SK-N-SH treated with all-trans-retinoic acid at 6 μM for 48 hours (cell line): ENCODE measurements around the gene ASIC3.

Source experiments
- ISL1 ChIP-seq: fragments of 250-450 bp; sonication (Bioruptor Pico); IDR thresholded peaks from 2 replicates; pipeline ENCODE4 v2.1.2; 2022; ENCODE audit warnings: mild to moderate bottlenecking, moderate library complexity
- OSR1 ChIP-seq: fragments of 250-450 bp; sonication (Bioruptor Pico); IDR thresholded peaks from 2 replicates; pipeline ENCODE4 v1.8.0; 2022; ENCODE audit warnings: moderate library complexity, mild to moderate bottlenecking, inconsistent platforms
- PATZ1 ChIP-seq: fragments of 250-450 bp; sonication (Bioruptor Pico); IDR thresholded peaks from 2 replicates; pipeline ENCODE4 v1.8.0; 2020; ENCODE audit warnings: mild to moderate bottlenecking, moderate library complexity, borderline replicate concordance
- RARB ChIP-seq: fragments of 250-450 bp; sonication (Bioruptor Pico); IDR thresholded peaks from 2 replicates; pipeline ENCODE4 v1.8.0; 2021; ENCODE audit warnings: mild to moderate bottlenecking, moderate library complexity
- ZFP30 ChIP-seq: fragments of 450-650 bp; formaldehyde crosslinking; IDR thresholded peaks from 2 replicates; pipeline ENCODE4 v1.5.0; 2022; ENCODE audit warnings: mild to moderate bottlenecking, moderate library complexity
- ZNF565 ChIP-seq: fragments of 450-650 bp; formaldehyde crosslinking; conservative IDR thresholded peaks from 2 replicates; pipeline ENCODE4 v1.5.0; 2020; ENCODE audit warnings: low read depth, mild to moderate bottlenecking, moderate library complexity
- TF ChIP-seq, protein P1 (sequence below): fragments of 250-450 bp; sonication (Bioruptor Pico); IDR thresholded peaks from 2 replicates; pipeline ENCODE4 v1.5.0; 2020; ENCODE audit warnings: mild to moderate bottlenecking, moderate library complexity

DNA sequence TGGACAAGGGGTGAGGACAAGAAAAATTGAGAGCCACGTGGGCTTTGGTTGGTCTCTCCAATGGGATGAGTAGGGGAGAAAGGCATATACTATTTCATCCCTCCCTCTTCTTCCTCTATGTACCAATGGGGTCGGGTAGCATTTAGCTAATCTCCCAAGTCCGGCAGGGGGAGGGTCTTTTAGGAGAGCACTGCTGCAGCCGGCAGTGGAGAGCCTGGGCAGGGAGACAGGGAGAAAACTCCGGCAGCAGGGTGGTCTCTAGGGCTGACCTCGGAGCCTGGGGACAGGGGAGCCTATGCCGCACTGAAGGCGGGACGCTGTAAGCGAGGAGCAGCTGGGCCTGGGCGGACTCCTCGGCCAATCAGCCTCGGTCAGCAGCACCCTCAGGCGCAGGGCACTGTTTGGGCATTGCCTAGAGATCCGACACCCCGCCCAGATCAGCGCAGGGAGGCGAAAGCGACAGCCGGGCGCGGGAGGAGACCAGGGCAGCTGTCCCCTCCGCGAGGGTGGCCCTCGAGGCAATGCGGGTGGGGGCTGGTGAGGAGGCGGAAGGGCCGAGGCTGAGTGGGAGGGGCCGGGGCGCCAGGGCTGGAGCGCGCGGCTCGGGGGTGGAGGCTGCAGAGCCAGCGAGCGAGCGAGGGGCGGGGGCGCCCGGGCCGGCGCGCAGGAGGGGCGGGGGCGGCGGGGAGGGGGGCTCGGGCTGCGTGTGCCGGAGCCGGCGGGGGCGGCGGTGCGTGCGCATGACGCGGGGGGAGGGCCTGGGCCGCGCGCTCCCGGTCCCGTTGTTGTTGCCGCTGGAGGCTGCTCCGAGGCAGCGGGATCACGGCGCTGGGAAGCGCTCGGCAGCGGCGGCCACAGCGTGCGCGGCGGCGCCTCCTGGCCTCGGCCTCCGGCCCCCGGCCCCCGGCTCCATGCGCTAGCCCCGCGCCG, 37.6 kb downstream of the ASIC3 start, which contains the start of gene AGAP3:
- no peak for TF ChIP-seq RARB (CRISPR knock-in tag)
- TF ChIP-seq ISL1 (CRISPR knock-in tag): no peak
- TF ChIP-seq OSR1 (CRISPR knock-in tag): no peak
- no peak for TF ChIP-seq ZFP30 (CRISPR knock-in tag)
- TF ChIP-seq, protein P1, sequence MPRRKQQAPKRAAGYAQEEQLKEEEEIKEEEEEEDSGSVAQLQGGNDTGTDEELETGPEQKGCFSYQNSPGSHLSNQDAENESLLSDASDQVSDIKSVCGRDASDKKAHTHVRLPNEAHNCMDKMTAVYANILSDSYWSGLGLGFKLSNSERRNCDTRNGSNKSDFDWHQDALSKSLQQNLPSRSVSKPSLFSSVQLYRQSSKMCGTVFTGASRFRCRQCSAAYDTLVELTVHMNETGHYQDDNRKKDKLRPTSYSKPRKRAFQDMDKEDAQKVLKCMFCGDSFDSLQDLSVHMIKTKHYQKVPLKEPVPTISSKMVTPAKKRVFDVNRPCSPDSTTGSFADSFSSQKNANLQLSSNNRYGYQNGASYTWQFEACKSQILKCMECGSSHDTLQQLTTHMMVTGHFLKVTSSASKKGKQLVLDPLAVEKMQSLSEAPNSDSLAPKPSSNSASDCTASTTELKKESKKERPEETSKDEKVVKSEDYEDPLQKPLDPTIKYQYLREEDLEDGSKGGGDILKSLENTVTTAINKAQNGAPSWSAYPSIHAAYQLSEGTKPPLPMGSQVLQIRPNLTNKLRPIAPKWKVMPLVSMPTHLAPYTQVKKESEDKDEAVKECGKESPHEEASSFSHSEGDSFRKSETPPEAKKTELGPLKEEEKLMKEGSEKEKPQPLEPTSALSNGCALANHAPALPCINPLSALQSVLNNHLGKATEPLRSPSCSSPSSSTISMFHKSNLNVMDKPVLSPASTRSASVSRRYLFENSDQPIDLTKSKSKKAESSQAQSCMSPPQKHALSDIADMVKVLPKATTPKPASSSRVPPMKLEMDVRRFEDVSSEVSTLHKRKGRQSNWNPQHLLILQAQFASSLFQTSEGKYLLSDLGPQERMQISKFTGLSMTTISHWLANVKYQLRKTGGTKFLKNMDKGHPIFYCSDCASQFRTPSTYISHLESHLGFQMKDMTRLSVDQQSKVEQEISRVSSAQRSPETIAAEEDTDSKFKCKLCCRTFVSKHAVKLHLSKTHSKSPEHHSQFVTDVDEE (CRISPR knock-in tag): 0 out of 2 replicates have a peak, but pooled peaks have one; percentile 16
- TF ChIP-seq ZNF565 (CRISPR knock-in tag): no peak
- no peak for TF ChIP-seq PATZ1
